ENCODE measurements around the gene RNF220.

The RNF220 gene

DNA sequence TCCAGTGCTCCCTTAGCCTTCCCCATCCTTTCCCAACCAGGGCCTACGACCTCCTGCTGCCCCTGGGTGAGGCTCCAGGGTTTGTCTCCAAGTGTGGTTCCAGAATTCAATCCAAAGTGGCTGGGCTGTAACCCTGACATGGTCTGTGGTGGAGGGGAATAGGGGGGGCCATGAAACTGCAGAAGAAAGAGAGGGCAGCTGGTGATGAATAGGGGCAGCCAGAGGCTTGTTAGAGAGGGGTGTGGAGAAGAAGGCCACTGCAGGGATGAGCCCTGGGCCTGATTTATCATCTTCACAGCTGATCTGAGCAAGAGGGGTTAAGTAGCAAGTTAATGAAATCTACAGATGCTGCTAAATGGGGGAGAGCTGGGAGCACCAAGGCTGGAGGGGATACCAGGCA, 37.1 kb upstream of the RNF220 start:
- TF ChIP-seq, protein P1, sequence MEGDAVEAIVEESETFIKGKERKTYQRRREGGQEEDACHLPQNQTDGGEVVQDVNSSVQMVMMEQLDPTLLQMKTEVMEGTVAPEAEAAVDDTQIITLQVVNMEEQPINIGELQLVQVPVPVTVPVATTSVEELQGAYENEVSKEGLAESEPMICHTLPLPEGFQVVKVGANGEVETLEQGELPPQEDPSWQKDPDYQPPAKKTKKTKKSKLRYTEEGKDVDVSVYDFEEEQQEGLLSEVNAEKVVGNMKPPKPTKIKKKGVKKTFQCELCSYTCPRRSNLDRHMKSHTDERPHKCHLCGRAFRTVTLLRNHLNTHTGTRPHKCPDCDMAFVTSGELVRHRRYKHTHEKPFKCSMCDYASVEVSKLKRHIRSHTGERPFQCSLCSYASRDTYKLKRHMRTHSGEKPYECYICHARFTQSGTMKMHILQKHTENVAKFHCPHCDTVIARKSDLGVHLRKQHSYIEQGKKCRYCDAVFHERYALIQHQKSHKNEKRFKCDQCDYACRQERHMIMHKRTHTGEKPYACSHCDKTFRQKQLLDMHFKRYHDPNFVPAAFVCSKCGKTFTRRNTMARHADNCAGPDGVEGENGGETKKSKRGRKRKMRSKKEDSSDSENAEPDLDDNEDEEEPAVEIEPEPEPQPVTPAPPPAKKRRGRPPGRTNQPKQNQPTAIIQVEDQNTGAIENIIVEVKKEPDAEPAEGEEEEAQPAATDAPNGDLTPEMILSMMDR (IDR thresholded peaks at IDR 0.05; ENCODE audit: extremely low read depth, insufficient read depth, missing control alignments), result no peak
- in situ Hi-C loops (cut with MboI; ENCODE audit: low pct_unique_long_range_greater_than_20kb, low sequenced_read_pairs, unreplicated experiment), result no loop called here
- no peak for DNase-seq (ENCODE audit: low spot score)

DNA sequence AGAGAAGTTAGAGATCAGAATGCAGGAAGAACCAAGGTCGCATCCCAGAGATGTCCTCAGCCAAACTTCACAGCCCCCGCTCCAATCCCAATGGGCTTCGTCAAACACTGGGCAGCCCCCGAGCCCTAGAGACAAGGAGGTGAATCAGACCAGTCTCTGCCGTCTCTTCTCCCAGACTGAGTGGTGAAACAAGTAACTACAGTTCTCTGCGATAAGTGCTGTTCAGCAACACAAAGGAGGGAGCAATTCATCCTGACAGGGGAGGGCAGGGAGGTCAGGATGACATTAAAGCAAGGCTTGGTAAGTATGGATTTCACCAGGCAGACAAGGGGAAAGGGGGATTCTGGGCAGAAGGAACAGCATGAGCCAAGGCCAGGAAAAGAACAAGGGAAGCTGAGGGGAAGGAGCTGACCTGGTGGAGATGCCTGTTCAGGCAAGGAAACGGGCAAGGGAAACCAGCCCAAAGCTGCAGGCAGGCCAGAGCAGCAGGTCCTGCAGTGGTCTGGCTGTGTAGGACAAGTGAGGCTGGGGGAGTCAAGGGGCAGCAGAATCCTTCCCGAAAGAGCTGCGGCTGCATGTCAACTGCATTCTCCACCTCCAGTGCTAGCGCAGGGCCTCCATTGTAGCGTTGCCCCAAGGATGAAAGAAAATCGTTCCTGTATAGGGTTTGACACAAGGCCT, 36.4 kb upstream of the RNF220 start:
- TF ChIP-seq, protein P1 (IDR thresholded peaks at IDR 0.05; ENCODE audit: extremely low read depth, insufficient read depth, missing control alignments), result no peak
- no peak for DNase-seq (ENCODE audit: low spot score)
- in situ Hi-C loops (cut with MboI; ENCODE audit: low pct_unique_long_range_greater_than_20kb, low sequenced_read_pairs, unreplicated experiment), result no loop called here

DNA sequence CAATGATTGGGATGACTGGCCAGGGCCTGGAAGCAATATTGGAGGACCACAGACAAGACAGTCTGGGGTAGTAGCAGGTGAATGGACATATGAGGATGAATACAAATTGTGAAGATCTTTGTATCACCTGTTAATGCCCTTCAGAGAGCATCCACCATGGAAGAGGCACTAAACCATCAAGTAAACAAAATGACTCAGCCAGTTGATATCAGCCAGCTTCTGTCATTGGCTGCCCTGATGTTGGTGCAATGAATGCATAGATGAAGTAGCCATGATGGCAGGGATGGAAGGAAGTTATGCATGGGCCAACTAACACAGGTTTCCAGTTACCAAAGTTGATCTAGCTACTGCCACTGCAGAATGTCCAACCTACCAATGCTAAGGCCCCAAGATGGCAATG, 33.8 kb upstream of the RNF220 start:
- in situ Hi-C loops (cut with MboI; ENCODE audit: low pct_unique_long_range_greater_than_20kb, low sequenced_read_pairs, unreplicated experiment), result loop anchor here (10.0 kb wide), 1 partner anchor 224 kb away; no protein-coding TSS in a partner anchor
- no peak for DNase-seq (ENCODE audit: low spot score)
- TF ChIP-seq, protein P1 (IDR thresholded peaks at IDR 0.05; ENCODE audit: extremely low read depth, insufficient read depth, missing control alignments), result no peak

DNA sequence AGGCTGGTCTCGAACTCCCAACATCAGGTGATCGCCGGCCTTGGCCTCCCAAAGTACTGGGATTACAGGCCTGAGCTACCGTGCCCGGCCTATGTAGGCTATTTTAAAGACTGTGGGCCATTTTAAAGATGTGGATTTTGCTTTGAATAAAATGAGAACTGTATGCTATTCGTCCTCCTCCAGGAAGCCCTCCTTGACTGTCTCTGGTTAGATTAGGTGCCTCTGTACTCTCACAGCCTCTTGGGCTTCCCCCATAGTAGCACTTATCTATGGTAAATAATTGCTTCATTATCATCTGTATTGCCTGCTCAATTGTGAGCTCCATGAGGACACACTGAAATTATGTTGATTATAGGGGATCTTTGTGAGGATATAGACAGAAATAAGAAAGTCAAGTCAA, 29.5 kb upstream of the RNF220 start:
- in situ Hi-C loops (cut with MboI; ENCODE audit: low pct_unique_long_range_greater_than_20kb, low sequenced_read_pairs, unreplicated experiment), result loop anchor here (10.0 kb wide), 1 partner anchor 219 kb away; no protein-coding TSS in a partner anchor
- no peak for DNase-seq (ENCODE audit: low spot score)
- TF ChIP-seq, protein P1 (IDR thresholded peaks at IDR 0.05; ENCODE audit: extremely low read depth, insufficient read depth, missing control alignments), result no peak

DNA sequence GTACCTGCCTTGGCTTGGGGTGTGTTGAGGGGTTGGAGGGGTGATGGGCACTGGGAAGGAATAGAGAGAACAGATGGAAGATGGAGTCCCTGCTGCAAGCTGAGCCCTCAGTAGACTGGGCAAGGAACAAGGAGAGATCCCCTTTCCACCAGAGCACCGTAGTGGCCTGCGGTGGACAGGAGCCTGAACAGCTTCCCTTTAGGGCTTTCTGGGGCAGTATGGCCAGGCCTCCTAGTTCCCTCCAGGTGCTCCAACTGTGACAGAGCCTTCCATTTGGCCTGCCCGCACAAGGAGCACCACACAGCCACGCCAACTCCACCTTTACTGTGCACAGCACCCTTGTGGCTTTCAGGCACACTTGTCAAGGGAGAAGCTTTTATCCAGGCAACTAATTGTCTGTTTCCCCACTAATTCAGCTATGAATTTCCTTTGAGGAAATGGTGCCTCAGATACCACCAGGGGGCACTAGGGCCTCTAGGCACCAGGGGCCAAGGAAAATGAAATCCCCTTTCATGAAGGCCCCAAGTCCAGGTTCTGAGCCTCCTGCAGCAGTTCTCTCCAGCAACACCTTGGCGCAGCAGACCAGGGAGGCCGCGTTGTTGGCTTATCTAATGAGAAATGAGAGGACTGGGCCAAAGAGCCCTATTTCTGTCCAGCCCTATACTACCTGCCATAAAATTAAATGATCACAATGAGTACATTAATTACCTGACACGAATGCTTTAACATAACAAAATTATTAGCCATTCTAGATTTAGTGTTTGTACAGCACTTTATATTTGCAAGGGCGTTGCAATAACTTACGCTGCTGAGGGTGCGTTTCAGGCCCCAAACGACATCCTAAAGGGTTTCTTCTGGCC, 26.9 kb upstream of the RNF220 start:
- TF ChIP-seq, protein P1 (IDR thresholded peaks at IDR 0.05; ENCODE audit: extremely low read depth, insufficient read depth, missing control alignments), result peak; percentile 75
- DNase-seq (ENCODE audit: low spot score), result peak; percentile 55
- in situ Hi-C loops (cut with MboI; ENCODE audit: low pct_unique_long_range_greater_than_20kb, low sequenced_read_pairs, unreplicated experiment), result loop anchor here (10.0 kb wide), 1 partner anchor 217 kb away; no protein-coding TSS in a partner anchor

DNA sequence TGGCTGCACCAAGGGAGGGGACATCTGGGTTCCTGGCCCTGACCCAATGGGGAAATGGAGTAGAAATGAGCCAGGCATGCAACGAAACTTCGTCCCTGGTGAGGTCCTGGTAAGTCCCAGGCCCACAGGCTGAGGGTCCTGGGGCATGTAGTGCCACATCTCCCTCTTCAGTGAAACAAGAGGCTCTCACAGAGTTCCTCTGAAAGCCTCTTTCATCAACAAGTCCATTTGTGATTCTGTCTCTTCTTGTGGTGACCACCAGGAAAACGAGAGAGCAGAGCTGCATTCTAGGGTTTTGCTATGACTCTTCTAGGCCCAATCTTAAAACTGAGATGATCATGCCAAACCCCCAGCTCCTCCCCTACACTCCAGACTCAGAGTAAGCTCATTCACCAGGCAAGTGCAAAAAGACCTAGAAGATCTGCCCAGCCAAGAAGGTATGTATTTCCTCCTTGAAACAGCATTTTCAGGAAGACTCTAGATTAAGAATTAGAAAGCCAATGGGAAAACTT, 24.3 kb upstream of the RNF220 start:
- TF ChIP-seq, protein P1 (IDR thresholded peaks at IDR 0.05; ENCODE audit: extremely low read depth, insufficient read depth, missing control alignments), result no peak
- no peak for DNase-seq (ENCODE audit: low spot score)
- in situ Hi-C loops (cut with MboI; ENCODE audit: low pct_unique_long_range_greater_than_20kb, low sequenced_read_pairs, unreplicated experiment), result no loop called here

All from GM13977 (cell line).